Measurements from ENCODE around the gene GALNT9.

- no peak for TF ChIP-seq EZH2 (IDR thresholded peaks at IDR 0.05; ENCODE audit: borderline replicate concordance, low read depth, low read length, severe bottlenecking)
- TF ChIP-seq CTCF (IDR thresholded peaks at IDR 0.05; ENCODE audit: borderline replicate concordance, extremely low read depth, low read length, poor library complexity, severe bottlenecking): no peak
Measured at GRCh38 chr12:132324173-132324572, 5.2 kb downstream of the GALNT9 start.

All from DND-41 (cell line).